HFFc6 (cell line): ENCODE data around the gene ERG. TPM values are rescaled to one million over a fixed set of nuclear protein-coding genes. Genes with fewer than 3 reads are reported as not detected.

Experiments used
- DNase-seq: peaks from one replicate; pipeline ENCODE4 v3.0.0-alpha.2; 2018
- H3K27ac Mint-ChIP-seq: 2 replicates; pipeline ENCODE4 v1.8.0; 2020; ENCODE audit warnings: mild to moderate bottlenecking, mixed read lengths
- H3K27me3 Mint-ChIP-seq: 2 replicates; pipeline ENCODE4 v1.8.0; 2021; ENCODE audit warnings: mild to moderate bottlenecking, moderate library complexity, mixed read lengths; ENCODE audit not compliant: insufficient read depth
- H3K36me3 Mint-ChIP-seq: 2 replicates; pipeline ENCODE4 v1.8.0; 2021; ENCODE audit warnings: low read depth, mixed read lengths
- H3K4me1 Mint-ChIP-seq: 2 replicates; pipeline ENCODE4 v1.8.0; 2020; ENCODE audit warnings: low read depth, mixed read lengths
- H3K4me3 Mint-ChIP-seq: 2 replicates; pipeline ENCODE4 v1.8.0; 2020; ENCODE audit warnings: mild to moderate bottlenecking, moderate library complexity, mixed read lengths
- H3K9me3 Mint-ChIP-seq: 2 replicates; pipeline ENCODE4 v1.8.0; 2020; ENCODE audit warnings: mild to moderate bottlenecking, mixed read lengths
- CTCF ChIP-seq: fragments of 200-600 bp; sonication (generic); IDR thresholded peaks from 2 replicates; pipeline ENCODE4 v1.5.0; 2021; ENCODE audit warnings: antibody characterized with exemption, mild to moderate bottlenecking
- total RNA-seq, 6 experiments: library from RNA; stranded (reverse); fragmentation: NEBNext Ultra II Directional; extraction: Animal tissue kit (Norgen Biotek cat#: 25700); gene quantifications; 2 replicates in 1 of 6; 3 replicates in 5 of 6; pipeline ENCODE4 v1.2.3, GENCODE V29; 2021

ERG gene
- total RNA-seq, 6 experiments from 2014 or later, result not detected

- Mint-ChIP-seq H3K4me3 (no peak overlapping the region), H3K4me1 (peaks cover 20% of the 10 kb centered on the region), H3K36me3 (no peaks in the 10 kb centered on the region), H3K9me3 (no peaks in the 10 kb centered on the region), H3K27me3 (peaks cover 18% of the 10 kb centered on the region), H3K27ac (no peak overlapping the region)
- no peak for TF ChIP-seq CTCF
- DNase-seq, result no peak
These were observed 8.5 kb upstream of the ERG start for GRCh38 chr21:38506661-38507281.

- no peak overlapping the region for H3K27ac Mint-ChIP-seq
- H3K4me3 Mint-ChIP-seq, result no peak overlapping the region
- peak; percentile 60 for DNase-seq
- H3K27me3 Mint-ChIP-seq, result peaks cover 16% of the 10 kb centered on the region; the same call in 1 of the 2 replicates
- no peaks in the 10 kb centered on the region for H3K36me3 Mint-ChIP-seq
- TF ChIP-seq CTCF, result peak; percentile 83
- H3K9me3 Mint-ChIP-seq, result no peaks in the 10 kb centered on the region
- peaks cover 20% of the 10 kb centered on the region for H3K4me1 Mint-ChIP-seq
These were observed 7.6 kb upstream of the ERG start for GRCh38 chr21:38505654-38506523.

- H3K36me3 Mint-ChIP-seq, result no peaks in the 10 kb centered on the region
- H3K27ac Mint-ChIP-seq, result no peak overlapping the region
- DNase-seq, result no peak
- peaks cover 11% of the 10 kb centered on the region; the same call in 1 of the 2 replicates for H3K27me3 Mint-ChIP-seq
- peaks cover 20% of the 10 kb centered on the region for H3K4me1 Mint-ChIP-seq
- no peaks in the 10 kb centered on the region for H3K9me3 Mint-ChIP-seq
- no peak for TF ChIP-seq CTCF
- no peak overlapping the region for H3K4me3 Mint-ChIP-seq
These were observed 5.8 kb upstream of the ERG start for GRCh38 chr21:38504066-38504465.

GRCh38 chr21:38503583-38503982 lies 5.3 kb upstream of the ERG start:
- no peak overlapping the region for H3K27ac Mint-ChIP-seq
- peak; percentile 76 for DNase-seq
- peaks cover 20% of the 10 kb centered on the region for H3K4me1 Mint-ChIP-seq

GRCh38 chr21:38500073-38500472 lies 1.8 kb upstream of the ERG start:
- no peak overlapping the region for H3K27ac Mint-ChIP-seq
- H3K4me3 Mint-ChIP-seq, result no peak overlapping the region
- DNase-seq, result no peak
- H3K9me3 Mint-ChIP-seq, result no peaks in the 10 kb centered on the region
- TF ChIP-seq CTCF, result no peak
- no peaks in the 10 kb centered on the region for H3K36me3 Mint-ChIP-seq
- peaks cover 7% of the 10 kb centered on the region for H3K27me3 Mint-ChIP-seq
- peaks cover 17% of the 10 kb centered on the region for H3K4me1 Mint-ChIP-seq

More at GRCh38 chr21:38503583-38503982, 5.3 kb upstream of the ERG start:
- H3K36me3 Mint-ChIP-seq, result no peaks in the 10 kb centered on the region
- H3K27me3 Mint-ChIP-seq, result peaks cover 7% of the 10 kb centered on the region
- TF ChIP-seq CTCF, result no peak
- 0 out of 2 replicates have a peak overlapping the region, but pooled peaks have one; percentile 5 for H3K4me3 Mint-ChIP-seq
- H3K9me3 Mint-ChIP-seq, result no peaks in the 10 kb centered on the region
